PC-9 (cell line): ENCODE data around the gene PCDHGC4. TPM values are rescaled to one million over a fixed set of nuclear protein-coding genes. Genes with fewer than 3 reads are reported as not detected.

ENCODE experiments used
- BruUV-seq: library from RNA; stranded (reverse); fragments of 400-500 nt; replicated peaks from 2 replicates; lab custom pipeline; 2021; lab: Mats Ljungman, UMichigan
- CTCF ChIA-PET: fragments of 300-600 bp; sonication (Branson Sonifier 250); formaldehyde crosslinking; loops from one replicate; lab custom pipeline; 2022; ENCODE audit warnings: antibody characterized with exemption; lab: Charles Lee
- POLR2A ChIA-PET: fragments of 300-600 bp; sonication (Branson Sonifier 250); formaldehyde crosslinking; loops from one replicate; lab custom pipeline; 2022; ENCODE audit warnings: antibody characterized with exemption; ENCODE audit not compliant: unreplicated experiment; lab: Charles Lee
- DNase-seq, 2 experiments: peaks; one replicate each; pipeline versions ENCODE4 v3.0.0 to v3.0.0-alpha.2; 2015 to 2022; ENCODE audit warnings: mixed read lengths in 1 of 2
- H2AFZ ChIP-seq: fragments of 200-600 bp; sonication (generic); 2 replicates; pipeline ENCODE4 v1.8.1; 2017; ENCODE audit warnings: antibody characterized with exemption
- H3F3A ChIP-seq: fragments of 200-600 bp; sonication (generic); 2 replicates; pipeline ENCODE4 v1.8.1; 2017; ENCODE audit warnings: antibody characterized with exemption, mild to moderate bottlenecking, low read depth; ENCODE audit not compliant: insufficient read depth
- H3K27ac ChIP-seq: fragments of 200-600 bp; sonication (generic); 2 replicates; pipeline ENCODE4 v1.6.1; 2016; ENCODE audit warnings: mixed run types
- H3K27me3 ChIP-seq: fragments of 200-600 bp; sonication (generic); 2 replicates; pipeline ENCODE4 v1.6.1; 2016; ENCODE audit warnings: low read depth, mixed run types; ENCODE audit not compliant: insufficient read depth
- H3K36me3 ChIP-seq: fragments of 200-600 bp; sonication (generic); 2 replicates; pipeline ENCODE4 v1.6.1; 2016; ENCODE audit warnings: low read depth, mixed run types
- H3K4me1 ChIP-seq: fragments of 200-600 bp; sonication (generic); replicated peaks from 2 replicates; pipeline ENCODE4 v1.6.1; 2016; ENCODE audit warnings: mixed run types; ENCODE audit not compliant: insufficient read depth
- H3K4me2 ChIP-seq: fragments of 200-600 bp; sonication (generic); 2 replicates; pipeline ENCODE4 v1.6.1; 2017; ENCODE audit warnings: mixed run types
- H3K4me3 ChIP-seq: fragments of 200-600 bp; sonication (generic); 2 replicates; pipeline ENCODE4 v1.6.1; 2016; ENCODE audit warnings: mixed run types
- H3K79me2 ChIP-seq: fragments of 200-600 bp; sonication (generic); 2 replicates; pipeline ENCODE4 v1.6.1; 2017; ENCODE audit warnings: low read depth, mixed run types
- H3K9me2 ChIP-seq: fragments of 200-600 bp; sonication (generic); 2 replicates; pipeline ENCODE4 v1.8.1; 2017; ENCODE audit warnings: mild to moderate bottlenecking; ENCODE audit not compliant: insufficient read depth
- H3K9me3 ChIP-seq: fragments of 200-600 bp; sonication (generic); 2 replicates; pipeline ENCODE4 v1.8.1; 2016; ENCODE audit warnings: low read depth; ENCODE audit not compliant: insufficient read depth
- H4K20me1 ChIP-seq: fragments of 200-600 bp; sonication (generic); 2 replicates; pipeline ENCODE4 v1.8.1; 2017; ENCODE audit not compliant: insufficient read depth
- EZH2 ChIP-seq: fragments of 200-600 bp; sonication (generic); IDR thresholded peaks from 2 replicates; pipeline ENCODE4 v1.8.0; 2017; ENCODE audit warnings: antibody characterized with exemption, low read depth
- intact Hi-C: fragments of 100-400 bp; cut with micrococcal nuclease; formaldehyde crosslinking; loops from one replicate; pipeline ENCODE4 v1.10.0; 2022; ENCODE audit not compliant: unreplicated experiment
- total RNA-seq: library from RNA; stranded (reverse); gene quantifications from 2 replicates; pipeline ENCODE4 v1.2.3, GENCODE V29; 2021
- TF ChIP-seq, protein P1 (sequence below): fragments of 200-600 bp; sonication (generic); conservative IDR thresholded peaks from 2 replicates; pipeline ENCODE4 v1.6.1; 2017; ENCODE audit warnings: mixed run types, antibody characterized with exemption, mild to moderate bottlenecking, moderate library complexity

The PCDHGC4 gene
- total RNA-seq, 1 experiment from 2014 or later: not detected

GRCh38 chr5:141491323-141492167 lies 6.7 kb downstream of the PCDHGC4 start:
- no peaks in the 10 kb centered on the region for H3K36me3 ChIP-seq
- no peaks in the 10 kb centered on the region for H3K4me1 ChIP-seq
- intact Hi-C loops: no loop called here
- CTCF ChIA-PET: no interaction called here
- TF ChIP-seq, protein P1, sequence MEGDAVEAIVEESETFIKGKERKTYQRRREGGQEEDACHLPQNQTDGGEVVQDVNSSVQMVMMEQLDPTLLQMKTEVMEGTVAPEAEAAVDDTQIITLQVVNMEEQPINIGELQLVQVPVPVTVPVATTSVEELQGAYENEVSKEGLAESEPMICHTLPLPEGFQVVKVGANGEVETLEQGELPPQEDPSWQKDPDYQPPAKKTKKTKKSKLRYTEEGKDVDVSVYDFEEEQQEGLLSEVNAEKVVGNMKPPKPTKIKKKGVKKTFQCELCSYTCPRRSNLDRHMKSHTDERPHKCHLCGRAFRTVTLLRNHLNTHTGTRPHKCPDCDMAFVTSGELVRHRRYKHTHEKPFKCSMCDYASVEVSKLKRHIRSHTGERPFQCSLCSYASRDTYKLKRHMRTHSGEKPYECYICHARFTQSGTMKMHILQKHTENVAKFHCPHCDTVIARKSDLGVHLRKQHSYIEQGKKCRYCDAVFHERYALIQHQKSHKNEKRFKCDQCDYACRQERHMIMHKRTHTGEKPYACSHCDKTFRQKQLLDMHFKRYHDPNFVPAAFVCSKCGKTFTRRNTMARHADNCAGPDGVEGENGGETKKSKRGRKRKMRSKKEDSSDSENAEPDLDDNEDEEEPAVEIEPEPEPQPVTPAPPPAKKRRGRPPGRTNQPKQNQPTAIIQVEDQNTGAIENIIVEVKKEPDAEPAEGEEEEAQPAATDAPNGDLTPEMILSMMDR: no peak
- no peak for TF ChIP-seq EZH2
- H3F3A ChIP-seq: no peaks in the 10 kb centered on the region
- H3K27ac ChIP-seq: no peak overlapping the region
- H3K4me3 ChIP-seq: no peak overlapping the region
- no TSS peak for BruUV-seq
- no peak for DNase-seq
- H4K20me1 ChIP-seq: no peaks in the 10 kb centered on the region
- no peaks in the 10 kb centered on the region for H3K79me2 ChIP-seq
- H3K9me3 ChIP-seq: no peaks in the 10 kb centered on the region
- H3K4me2 ChIP-seq: no peak overlapping the region
- H2AFZ ChIP-seq: no peak overlapping the region
- H3K27me3 ChIP-seq: peaks cover 37% of the 10 kb centered on the region
- no peaks in the 10 kb centered on the region for H3K9me2 ChIP-seq
- POLR2A ChIA-PET: no interaction called here

GRCh38 chr5:141492168-141492885 lies 7.5 kb downstream of the PCDHGC4 start:
- Histone ChIP-seq H3K79me2 (no peaks in the 10 kb centered on the region), H4K20me1 (no peaks in the 10 kb centered on the region), H2AFZ (no peak overlapping the region), H3K27ac (no peak overlapping the region), H3K36me3 (no peaks in the 10 kb centered on the region), H3F3A (no peaks in the 10 kb centered on the region), H3K27me3 (peaks cover 37% of the 10 kb centered on the region), H3K9me3 (no peaks in the 10 kb centered on the region), H3K4me1 (no peaks in the 10 kb centered on the region), H3K4me2 (no peak overlapping the region), H3K4me3 (no peak overlapping the region), H3K9me2 (no peaks in the 10 kb centered on the region)
- TF ChIP-seq EZH2: no peak
- TF ChIP-seq, protein P1: no peak
- no TSS peak for BruUV-seq
- no peak for DNase-seq
- ChIA-PET POLR2A (no interaction called here), CTCF (no interaction called here)
- intact Hi-C loops: no loop called here

DNA sequence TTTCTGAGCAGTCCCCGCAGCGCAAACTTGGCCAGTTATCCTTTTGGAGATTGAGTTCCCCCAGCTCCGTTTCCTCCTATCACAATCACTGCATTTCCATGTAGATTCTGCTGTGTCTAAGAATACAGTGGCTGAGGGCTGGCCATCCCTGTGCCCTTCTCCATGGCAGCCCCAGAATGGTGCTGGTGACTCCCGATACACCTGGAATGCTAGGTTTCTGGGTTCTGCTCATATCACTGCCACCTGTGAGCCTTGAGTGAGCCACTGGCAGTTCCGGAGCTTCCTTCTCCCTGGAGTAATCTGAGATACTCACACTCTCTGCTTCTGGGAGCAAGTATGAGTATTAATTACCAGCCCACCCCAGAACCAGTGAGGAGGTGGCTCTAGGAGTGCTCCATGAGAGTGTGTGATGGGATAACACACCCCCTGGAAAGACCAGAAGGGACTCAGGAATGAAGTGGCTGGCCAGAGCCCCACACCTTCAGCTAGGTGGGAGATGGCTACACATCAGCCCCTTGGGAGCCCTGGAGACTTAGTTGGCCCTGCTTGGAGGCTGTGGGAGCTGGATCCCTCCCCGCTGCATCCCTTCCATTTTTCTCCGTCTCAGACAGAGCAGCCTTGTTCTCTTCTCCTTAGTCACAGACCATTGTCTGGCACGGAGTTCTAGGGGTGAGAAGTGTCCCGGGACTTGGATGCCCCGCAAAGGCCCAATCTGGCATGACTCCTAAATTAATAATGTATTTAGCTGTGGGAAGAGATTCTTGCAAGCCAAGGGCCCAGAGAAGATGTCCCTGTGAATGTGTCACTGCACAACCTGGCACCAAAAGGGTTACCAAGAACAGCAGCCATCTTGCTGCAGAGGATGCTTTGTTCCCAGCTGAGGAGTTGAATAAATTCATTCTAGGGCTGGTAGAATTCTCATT lies 8.9 kb downstream of the PCDHGC4 start:
- intact Hi-C loops: no loop called here
- H2AFZ ChIP-seq: no peak overlapping the region
- H3K9me3 ChIP-seq: no peaks in the 10 kb centered on the region
- peaks cover 32% of the 10 kb centered on the region for H3K27me3 ChIP-seq
- no peak for DNase-seq
- POLR2A ChIA-PET: no interaction called here
- no peak overlapping the region for H3K4me2 ChIP-seq
- no peak overlapping the region for H3K4me3 ChIP-seq
- no peaks in the 10 kb centered on the region for H3K36me3 ChIP-seq
- no peaks in the 10 kb centered on the region for H3K9me2 ChIP-seq
- H3F3A ChIP-seq: no peaks in the 10 kb centered on the region
- H3K79me2 ChIP-seq: no peaks in the 10 kb centered on the region
- no peaks in the 10 kb centered on the region for H3K4me1 ChIP-seq
- TF ChIP-seq EZH2: no peak
- TF ChIP-seq, protein P1: no peak
- no peak overlapping the region for H3K27ac ChIP-seq
- no peaks in the 10 kb centered on the region for H4K20me1 ChIP-seq
- BruUV-seq: no TSS peak
- CTCF ChIA-PET: no interaction called here
